Left ventricle myocardium superior (tissue), 1 donor: ENCODE data around the gene PDE10A. TPM values are rescaled to one million over a fixed set of nuclear protein-coding genes. Genes with fewer than 3 reads are reported as not detected.
A peak's percentile ranks its signal among the peaks of the same experiment; 100 is the strongest.
"Not testable (repeated sequence)": the region's sequence is repeated elsewhere in the genome, so short reads cannot be mapped to it uniquely, and the experiment has no call there.

Experiments
- ATAC-seq: fragments of 200-7000 bp; cut with Tn5 transposase; one replicate; pipeline ENCODE4 v1.9.1; 2020; ENCODE audit warnings: mild to moderate bottlenecking, moderate library complexity
- DNase-seq: peaks from one replicate; pipeline ENCODE4 v3.0.0-alpha.2; 2020
- intact Hi-C: fragments of 100-400 bp; cut with micrococcal nuclease; formaldehyde crosslinking; loops from one replicate; pipeline ENCODE4 v1.11.0; 2022
- total RNA-seq: library from RNA; stranded (reverse); fragmentation: NEBNext Ultra II Directional; extraction: Animal tissue kit (Norgen Biotek cat#: 25700); gene quantifications from one replicate; pipeline ENCODE4 v1.2.1, GENCODE V29; 2021
- donor health status: DM: no; HTN: yes; CAD: no; lungs with severe emphysema.

Gene PDE10A
- total RNA-seq, 1 donor from 2014 or later: 9.3 TPM

DNA sequence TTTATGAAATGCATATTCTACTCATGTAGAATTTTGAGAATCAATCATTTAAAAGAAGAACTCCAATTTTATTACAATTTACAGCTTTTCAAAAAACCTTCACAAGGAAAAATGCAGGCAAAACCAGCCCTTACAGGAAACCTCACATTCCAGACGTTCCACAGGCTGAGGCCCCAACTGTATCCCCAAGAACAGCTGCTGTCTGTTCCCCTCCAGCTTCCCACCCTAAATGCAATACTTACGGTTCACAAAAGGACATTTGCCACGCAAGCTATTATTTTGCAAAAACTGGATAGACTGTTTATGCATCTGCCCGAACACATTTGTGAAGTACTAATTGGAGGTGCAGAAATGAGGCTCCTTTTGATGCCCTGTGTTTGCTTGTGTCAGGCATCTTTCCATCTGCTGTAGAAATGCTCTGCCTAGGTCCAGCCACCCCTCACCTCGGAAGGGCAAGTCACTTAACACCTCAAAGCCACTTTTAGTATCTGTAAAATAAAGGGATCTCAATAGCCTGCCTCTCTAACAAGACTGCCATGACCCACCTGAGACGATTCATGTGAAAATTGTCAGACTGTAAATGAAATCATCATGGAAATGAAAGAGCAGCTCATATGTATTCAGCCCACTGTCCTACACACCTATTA is 26.5 kb downstream of the PDE10A start:
- intact Hi-C loops: no loop called here
- no peak for ATAC-seq
- DNase-seq: no peak

- ATAC-seq (no peak), DNase-seq (no peak)
- intact Hi-C loops: no loop called here
These were observed 27.1 kb downstream of the PDE10A start for GRCh38 chr6:165635965-165636364.

GRCh38 chr6:165634101-165634880 is 28.8 kb downstream of the PDE10A start:
- intact Hi-C loops: no loop called here
- DNase-seq (no peak), ATAC-seq (no peak)

- no peak for ATAC-seq
- no peak for DNase-seq
- intact Hi-C loops: no loop called here
These were observed 30.8 kb downstream of the PDE10A start for GRCh38 chr6:165632194-165632593.

- DNase-seq (no peak), ATAC-seq (no peak)
- intact Hi-C loops: no loop called here
These were observed 32.5 kb downstream of the PDE10A start for GRCh38 chr6:165630544-165630953.

GRCh38 chr6:165628955-165629354 is 34.1 kb downstream of the PDE10A start:
- intact Hi-C loops: no loop called here
- ATAC-seq (no peak), DNase-seq (no peak)

DNA sequence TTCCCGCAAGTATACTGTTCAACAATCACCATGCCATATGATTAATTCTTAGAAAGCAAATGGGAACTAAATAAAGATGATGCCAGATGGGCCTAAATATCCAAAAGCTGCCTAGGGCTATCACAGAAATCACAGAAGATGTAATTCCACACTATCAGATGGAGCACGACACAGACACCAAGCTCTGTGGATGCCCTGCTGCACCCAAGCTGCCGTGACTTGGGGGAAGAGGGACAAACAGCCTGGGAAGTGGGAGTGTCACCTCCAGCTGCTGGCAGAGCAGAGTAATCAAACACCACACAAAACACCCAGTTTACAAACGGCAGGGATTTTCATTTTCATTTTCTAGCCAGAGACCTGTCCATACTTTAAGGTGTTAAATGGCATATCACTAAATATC is 35.7 kb downstream of the PDE10A start:
- no peak for DNase-seq
- intact Hi-C loops: no loop called here
- ATAC-seq: no peak

DNA sequence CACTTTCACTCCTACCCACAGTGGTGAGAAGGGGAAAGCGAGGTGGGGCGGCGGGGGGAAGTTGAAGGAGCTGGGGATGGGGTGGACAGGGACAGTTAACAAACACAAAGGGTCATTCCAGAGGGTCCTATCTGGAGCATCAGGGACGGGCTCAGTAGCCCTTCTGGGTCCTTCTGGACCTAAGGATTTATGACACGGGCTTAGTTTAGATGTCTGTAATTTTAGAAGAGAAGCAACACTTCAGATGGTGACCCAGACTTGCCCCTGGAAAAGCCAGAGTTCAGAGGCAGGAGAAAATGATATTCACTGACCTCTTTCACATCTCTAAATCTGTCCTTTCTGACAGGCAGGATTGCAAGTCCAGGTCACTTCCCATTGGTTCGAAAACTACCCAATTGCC is 36.3 kb downstream of the PDE10A start:
- no peak for ATAC-seq
- intact Hi-C loops: no loop called here

DNA sequence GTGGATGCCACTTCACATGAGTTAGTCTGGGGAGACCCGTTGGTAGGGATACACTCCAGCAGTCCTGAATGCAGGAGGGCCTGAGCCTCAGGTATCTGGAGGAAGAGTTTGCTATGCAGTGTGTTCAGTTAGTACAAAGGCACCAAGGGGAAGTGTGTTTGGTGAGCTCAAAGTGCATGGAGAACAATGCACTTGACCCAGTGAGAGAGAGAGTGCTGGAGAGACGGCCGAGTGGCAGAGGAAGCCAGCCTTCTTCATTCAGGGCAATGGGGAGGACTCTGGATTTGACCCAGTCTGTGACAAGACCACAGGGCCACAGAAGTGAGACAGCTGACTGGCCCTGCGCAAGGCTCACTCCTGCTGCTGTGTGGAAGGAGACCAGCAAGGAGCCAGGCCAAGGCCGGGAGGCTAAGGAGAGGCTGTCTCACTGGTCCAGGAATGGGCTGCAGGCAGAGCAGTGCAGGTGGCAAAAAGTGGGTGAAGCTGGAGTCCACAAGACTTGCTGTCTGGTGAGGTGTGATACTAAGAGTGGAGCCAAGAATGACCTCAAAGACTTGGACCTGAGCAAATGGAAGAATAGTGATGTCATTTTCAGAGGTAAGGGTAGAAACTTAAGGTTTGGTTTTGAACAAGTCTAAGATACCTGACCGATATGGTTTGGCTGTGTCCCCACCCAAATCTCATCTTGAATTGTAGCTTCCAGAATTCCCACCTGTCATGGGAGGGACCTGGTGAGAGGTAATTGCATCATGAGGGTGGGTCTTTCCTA is 38.0 kb downstream of the PDE10A start:
- no peak for ATAC-seq

More for the DNA sequence above, 36.3 kb downstream of the PDE10A start:
- no peak for DNase-seq

DNA sequence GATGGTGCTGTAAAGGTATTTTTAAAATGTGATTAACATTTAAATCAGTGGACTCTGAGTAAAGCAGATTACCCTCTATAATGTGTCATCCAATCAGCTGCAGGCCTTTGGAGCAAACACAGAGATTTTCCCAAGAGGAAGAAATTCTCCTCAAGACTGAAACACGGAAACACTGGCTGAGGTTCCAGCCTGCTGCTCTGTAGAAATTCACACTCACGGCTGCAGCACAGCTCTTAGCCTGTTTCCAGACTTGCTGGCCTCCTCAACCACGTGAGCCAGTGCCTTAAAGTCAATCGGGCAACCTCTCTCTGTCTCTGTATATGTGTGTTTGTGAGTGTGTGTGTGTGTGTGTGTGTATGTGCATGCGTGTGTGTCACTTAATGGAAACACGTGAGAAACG is 41.1 kb downstream of the PDE10A start:
- intact Hi-C loops: no loop called here
- peak; percentile 38 for ATAC-seq
- no peak for DNase-seq

More for the DNA sequence above, 38.0 kb downstream of the PDE10A start:
- no peak for DNase-seq
- intact Hi-C loops: no loop called here

DNA sequence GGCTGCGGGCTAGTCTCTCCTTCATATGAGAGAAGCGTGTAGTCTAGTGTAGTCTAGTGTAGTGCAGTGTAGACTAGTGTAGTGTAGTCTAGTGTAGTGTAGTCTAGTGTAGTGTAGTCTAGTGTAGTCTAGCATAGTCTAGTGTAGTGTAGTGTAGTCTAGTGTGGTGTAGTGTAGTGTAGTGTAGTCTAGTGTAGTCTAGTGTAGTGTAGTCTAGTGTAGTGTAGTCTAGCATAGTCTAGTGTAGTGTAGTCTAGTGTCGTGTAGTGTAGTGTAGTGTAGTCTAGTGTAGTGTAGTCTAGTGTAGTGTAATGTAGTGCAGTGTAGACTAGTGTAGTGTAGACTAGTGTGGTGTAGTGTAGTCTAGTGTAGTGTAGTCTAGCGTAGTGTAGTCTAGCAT is 44.1 kb downstream of the PDE10A start:
- intact Hi-C loops, DNase-seq, ATAC-seq: not testable (repeated sequence)

DNA sequence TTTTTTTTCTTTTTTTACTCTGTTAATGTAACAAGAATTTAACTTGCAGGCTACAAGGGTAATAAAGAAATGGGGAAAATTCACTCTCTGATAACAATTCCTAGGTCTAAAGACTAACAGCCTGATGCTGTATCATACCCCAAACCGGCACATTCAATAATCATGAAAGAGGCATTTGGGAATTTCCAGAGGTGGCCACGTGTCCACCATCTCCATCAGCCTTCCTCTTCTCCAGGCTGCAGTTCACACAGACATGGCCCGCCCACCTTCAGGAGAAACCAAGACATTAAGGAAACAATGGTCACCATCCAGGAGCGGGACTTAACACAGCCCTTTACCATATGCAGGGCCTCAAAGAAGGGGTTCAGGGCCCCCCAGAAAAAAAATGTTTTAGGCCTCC is 44.8 kb downstream of the PDE10A start:
- DNase-seq: no peak
- intact Hi-C loops: no loop called here
- no peak for ATAC-seq

GRCh38 chr6:165617528-165617927 is 45.5 kb downstream of the PDE10A start:
- DNase-seq: no peak
- ATAC-seq: no peak
- intact Hi-C loops: no loop called here

DNA sequence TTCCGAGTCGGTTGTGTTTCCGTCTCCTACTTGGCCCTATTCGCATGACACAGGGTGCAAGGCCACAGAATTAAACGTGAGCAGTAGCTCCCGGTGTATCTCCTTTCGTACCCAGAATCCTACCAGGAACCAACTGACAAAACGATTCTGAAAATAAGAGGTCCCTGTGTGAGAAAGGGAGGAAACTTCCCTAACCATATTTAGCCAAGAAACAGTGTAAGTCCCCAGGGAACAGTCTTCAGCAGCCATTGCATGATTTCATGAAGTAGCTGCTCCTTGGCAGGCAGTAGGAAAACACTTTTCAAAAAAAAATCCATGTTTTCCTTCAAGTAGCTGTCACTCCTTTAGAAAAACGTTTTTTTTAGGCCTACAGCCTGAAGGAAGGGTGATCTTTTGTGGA is 46.9 kb downstream of the PDE10A start:
- ATAC-seq (peak; percentile 86), DNase-seq (no peak)
- intact Hi-C loops: no loop called here

- intact Hi-C loops: no loop called here
- DNase-seq (no peak), ATAC-seq (peak; percentile 92)
These were observed 47.4 kb downstream of the PDE10A start for GRCh38 chr6:165615636-165616035.

GRCh38 chr6:165611294-165611693 is 51.7 kb downstream of the PDE10A start:
- ATAC-seq: peak; percentile 82
- intact Hi-C loops: no loop called here
- DNase-seq: no peak

- intact Hi-C loops, DNase-seq, ATAC-seq: not testable (repeated sequence)
These were observed 54.5 kb downstream of the PDE10A start for GRCh38 chr6:165608577-165608976.

- intact Hi-C loops: no loop called here
- ATAC-seq (no peak), DNase-seq (no peak)
These were observed 56.4 kb downstream of the PDE10A start for GRCh38 chr6:165606740-165607008.

DNA sequence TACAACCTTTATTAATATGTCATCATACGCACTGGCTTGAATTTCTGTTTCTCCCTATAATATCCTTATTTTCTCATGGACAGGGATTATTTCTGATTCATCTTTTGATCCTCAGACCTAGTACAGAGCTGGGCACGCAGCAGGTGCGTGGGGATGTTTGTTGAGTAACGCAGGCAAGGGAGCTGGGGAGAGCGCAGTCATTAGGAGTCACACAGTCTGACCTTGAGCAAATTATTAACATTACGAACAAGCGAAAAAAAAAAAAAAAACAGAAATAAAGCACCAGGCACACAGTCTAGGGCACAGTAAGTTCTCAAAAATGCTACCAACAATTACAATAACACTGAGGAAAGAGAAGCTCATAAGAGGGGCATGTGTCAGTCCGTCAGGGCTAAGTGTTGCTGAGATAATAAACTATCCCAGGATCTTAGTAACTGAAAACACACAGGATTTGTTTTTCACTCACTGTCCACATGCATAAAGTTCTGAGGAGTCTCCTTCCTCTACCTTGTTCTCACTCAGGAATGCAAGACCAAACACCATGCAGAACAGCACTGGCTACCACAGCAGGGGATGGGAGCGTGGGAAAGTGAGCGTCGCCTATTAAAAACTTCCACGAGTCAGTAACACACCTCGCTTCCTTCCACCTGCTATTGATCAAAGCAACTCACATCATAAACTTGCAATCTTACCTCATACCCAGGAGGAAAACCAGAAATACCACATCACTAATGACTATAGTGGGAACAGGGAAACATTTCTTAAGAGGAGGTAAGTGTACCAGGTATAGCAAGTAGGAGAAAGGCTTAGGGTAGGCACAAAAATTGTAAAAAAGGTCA is 56.9 kb downstream of the PDE10A start:
- intact Hi-C loops: no loop called here
- DNase-seq: no peak
- ATAC-seq: no peak
